HG03469 (cell line): ENCODE data around the gene CD300LD.

Experiments used
- ATAC-seq: cut with Tn5 transposase; IDR thresholded peaks from one replicate; pipeline ENCODE4 v1.9.1; 2021; ENCODE audit warnings: mild to moderate bottlenecking, moderate library complexity, moderate number of reproducible peaks; ENCODE audit not compliant: unreplicated experiment

The CD300LD gene

GRCh38 chr17:74545843-74546230 lies 46.2 kb downstream of the CD300LD start, which contains the start of gene CD300C:
CD300C (minus strand) TSS chr17:74546115; CDS start chr17:74545782, 333 bp downstream.
- ATAC-seq = no peak

GRCh38 chr17:74544991-74545842 lies 46.9 kb downstream of the CD300LD start:
- ATAC-seq = no peak

GRCh38 chr17:74543891-74544760 lies 48.0 kb downstream of the CD300LD start:
- no peak for ATAC-seq

- ATAC-seq = no peak
These were observed 48.7 kb downstream of the CD300LD start for GRCh38 chr17:74543406-74543805.

- ATAC-seq = no peak
These were observed 49.2 kb downstream of the CD300LD start for GRCh38 chr17:74542727-74543383.

- ATAC-seq = no peak
These were observed 49.9 kb downstream of the CD300LD start for GRCh38 chr17:74542166-74542565.

- no peak for ATAC-seq
These were observed 50.6 kb downstream of the CD300LD start for GRCh38 chr17:74541176-74542111.

GRCh38 chr17:74539281-74539820 lies 52.7 kb downstream of the CD300LD start:
- no peak for ATAC-seq

GRCh38 chr17:74536890-74537289 lies 55.2 kb downstream of the CD300LD start:
- ATAC-seq = no peak

GRCh38 chr17:74532115-74532514 lies 60.0 kb downstream of the CD300LD start:
- ATAC-seq = no peak

- no peak for ATAC-seq
These were observed 60.8 kb downstream of the CD300LD start, which contains the start of gene CD300LB for GRCh38 chr17:74531231-74531761. CD300LB (minus strand) TSS chr17:74531475; CDS start chr17:74531350, 125 bp downstream.

GRCh38 chr17:74530831-74531150 lies 61.3 kb downstream of the CD300LD start:
- ATAC-seq = no peak
